ENCODE results near the gene DOCK2.

GRCh38 chr5:169826618-169827017 is 189.5 kb downstream of the DOCK2 start:
- TF ChIP-seq EZH2 (IDR thresholded peaks at IDR 0.05) (no peak), POLR2AphosphoS5 (IDR thresholded peaks at IDR 0.05; ENCODE audit: borderline replicate concordance, low read depth, low read length) (no peak), FOXP2 (optimal IDR thresholded peaks at IDR 0.05; ENCODE audit: control extremely low read depth, extremely low read length, insufficient read depth) (no peak)
